Measurements from ENCODE around the gene DLGAP1. TPM values are rescaled to one million over a fixed set of nuclear protein-coding genes. Genes with fewer than 3 reads are reported as not detected.

The DLGAP1 gene
- total and polyA plus RNA-seq, 10 of the 15 experiments (the other 5 are each of a cell fraction or from before 2014, with no cell fraction given) = 0.23 to 27.6 (median 1.9) TPM

- DNase-seq (ENCODE audit: low read depth, low spot score) (no peak), ATAC-seq (no peak), FAIRE-seq (no peak)
- H3K4me1 ChIP-seq (ENCODE audit: control insufficient read depth, insufficient read depth, low read length) = no peaks in the 10 kb centered on the region
- no peak overlapping the region for H2AFZ ChIP-seq (ENCODE audit: control insufficient read depth, low read depth, low read length)
- no peaks in the 10 kb centered on the region for H3K79me2 ChIP-seq (ENCODE audit: control insufficient read depth, insufficient read depth, low read length)
- no peaks in the 10 kb centered on the region for H4K20me1 ChIP-seq (ENCODE audit: control insufficient read depth, insufficient read depth)
- H3K27ac ChIP-seq (ENCODE audit: control insufficient read depth, insufficient read depth) = no peak overlapping the region
- no peaks in the 10 kb centered on the region for H3K36me3 ChIP-seq (ENCODE audit: control insufficient read depth in 2 of 2, insufficient read depth in 2 of 2, low read length in 1 of 2)
- no peaks in the 10 kb centered on the region for H3K9me3 ChIP-seq (replicated peaks; ENCODE audit: control insufficient read depth, insufficient read depth, low read length)
- H3K9ac ChIP-seq (ENCODE audit: control insufficient read depth, insufficient read depth, low read length) = no peak overlapping the region
- POLR2A ChIA-PET = interaction anchor here (1.1 kb wide), 1 partner anchor 32 kb away, joined by 3 read pairs; no protein-coding TSS in a partner anchor
- intact Hi-C loops (cut with micrococcal nuclease; ENCODE audit: unreplicated experiment) = no loop called here
- no peaks in the 10 kb centered on the region; a peak in 1 of 4 replicates for H3K27me3 ChIP-seq (replicated peaks in 1 of 2; ENCODE audit: control insufficient read depth in 2 of 2, insufficient read depth in 2 of 2, low read length in 1 of 2)
- WGBS (ENCODE audit: insufficient coverage, insufficient replicate concordance, low lambda C conversion rate, missing lambda C conversion rate) = 42% methylated on average over 7 of the region's 7 CpGs
- SMC1A ChIA-PET (ENCODE audit: uncharacterized antibody, unreplicated experiment) = interaction anchor here (0.8 to 1.6 kb wide), 4 partner anchors 15 to 208 kb away, joined by 3 to 5 read pairs (median 4); no protein-coding TSS in a partner anchor
- RAD21 ChIA-PET (ENCODE audit: unreplicated experiment) = no interaction called here
- no peak overlapping the region for H3K4me3 ChIP-seq
- in situ Hi-C loops (cut with MboI) = no loop called here
- CTCF ChIA-PET = interaction anchor here (0.7 to 1.4 kb wide), 2 partner anchors 92 to 103 kb away, joined by 5 read pairs; no protein-coding TSS in a partner anchor
- no peak overlapping the region for H3K4me2 ChIP-seq (ENCODE audit: control insufficient read depth, insufficient read depth)
- no TSS peak for BruUV-seq (replicated peaks)
- TF ChIP-seq ZNF592 (IDR thresholded peaks at IDR 0.05) = no peak
- TF ChIP-seq E4F1 (IDR thresholded peaks at IDR 0.05; ENCODE audit: borderline replicate concordance, partially characterized antibody) = no peak
- no peak for TF ChIP-seq ZBTB40 (IDR thresholded peaks at IDR 0.05; ENCODE audit: borderline replicate concordance)
- no peak for TF ChIP-seq STAT3 (IDR thresholded peaks at IDR 0.05; ENCODE audit: low read depth, low read length)
- no peak for TF ChIP-seq PAX5 (IDR thresholded peaks at IDR 0.05; ENCODE audit: borderline replicate concordance, low read depth, low read length)
- TF ChIP-seq USF1 (IDR thresholded peaks at IDR 0.05; ENCODE audit: borderline replicate concordance, extremely low read length, insufficient read depth, low read depth, low read length) = no peak
- no peak for TF ChIP-seq KLF5 (IDR thresholded peaks at IDR 0.05; ENCODE audit: partially characterized antibody)
- TF ChIP-seq BCL11A (IDR thresholded peaks at IDR 0.05; ENCODE audit: low read depth, low read length) = no peak
- no peak for TF ChIP-seq SREBF2 (IDR thresholded peaks at IDR 0.05; ENCODE audit: low read length)
- no peak for TF ChIP-seq NFYA (IDR thresholded peaks at IDR 0.05; ENCODE audit: borderline replicate concordance, low read depth, low read length)
Measured at GRCh38 chr18:3486512-3486911, 968.6 kb downstream of the DLGAP1 start.
